ENCODE measurements around the gene PHLDA2.
"Not testable (repeated sequence)": the region's sequence is repeated elsewhere in the genome, so short reads cannot be mapped to it uniquely, and the experiment has no call there.

PHLDA2 gene

DNA sequence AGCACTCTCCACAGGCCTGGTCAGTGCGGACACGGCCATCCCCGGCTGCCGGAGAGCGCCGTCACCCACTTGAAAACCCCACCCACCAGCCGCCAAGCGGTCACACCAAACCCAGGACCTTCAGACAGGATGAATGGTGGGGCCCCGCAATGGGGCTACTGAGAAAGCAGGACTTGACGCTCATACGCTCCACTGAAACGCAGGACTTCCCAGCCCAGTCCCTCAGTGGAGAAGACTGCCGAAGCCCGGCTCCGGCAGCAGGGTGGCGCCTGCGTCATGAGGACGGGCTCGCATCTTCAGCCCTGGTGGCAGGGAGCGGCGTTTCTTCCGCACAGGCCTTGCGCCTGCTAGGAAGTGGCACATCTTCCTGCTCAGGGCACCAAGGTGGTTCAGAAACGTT is 15.3 kb upstream of the PHLDA2 start:
- DNase-seq, result no peak

DNA sequence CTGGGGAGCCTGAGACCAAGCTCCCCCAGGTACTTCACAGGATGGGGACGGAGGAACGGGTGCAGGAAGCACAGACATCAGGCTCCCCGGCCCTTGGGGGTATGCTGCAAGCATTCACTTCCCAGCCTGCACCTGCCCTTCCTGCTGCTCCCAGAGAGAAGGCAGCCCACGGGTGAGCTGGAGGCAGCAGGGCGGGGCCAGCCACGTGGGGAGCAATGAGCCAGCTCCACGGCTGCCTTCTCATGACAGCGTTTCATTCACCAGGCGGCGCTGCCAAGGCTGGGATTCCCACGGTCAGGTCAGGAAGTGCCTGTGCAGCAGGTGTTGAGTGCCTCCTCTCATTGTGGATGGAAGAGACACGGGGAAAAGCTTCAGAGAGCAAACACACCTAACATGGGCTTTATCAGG is 14.5 kb upstream of the PHLDA2 start:
- no peak for DNase-seq

DNA sequence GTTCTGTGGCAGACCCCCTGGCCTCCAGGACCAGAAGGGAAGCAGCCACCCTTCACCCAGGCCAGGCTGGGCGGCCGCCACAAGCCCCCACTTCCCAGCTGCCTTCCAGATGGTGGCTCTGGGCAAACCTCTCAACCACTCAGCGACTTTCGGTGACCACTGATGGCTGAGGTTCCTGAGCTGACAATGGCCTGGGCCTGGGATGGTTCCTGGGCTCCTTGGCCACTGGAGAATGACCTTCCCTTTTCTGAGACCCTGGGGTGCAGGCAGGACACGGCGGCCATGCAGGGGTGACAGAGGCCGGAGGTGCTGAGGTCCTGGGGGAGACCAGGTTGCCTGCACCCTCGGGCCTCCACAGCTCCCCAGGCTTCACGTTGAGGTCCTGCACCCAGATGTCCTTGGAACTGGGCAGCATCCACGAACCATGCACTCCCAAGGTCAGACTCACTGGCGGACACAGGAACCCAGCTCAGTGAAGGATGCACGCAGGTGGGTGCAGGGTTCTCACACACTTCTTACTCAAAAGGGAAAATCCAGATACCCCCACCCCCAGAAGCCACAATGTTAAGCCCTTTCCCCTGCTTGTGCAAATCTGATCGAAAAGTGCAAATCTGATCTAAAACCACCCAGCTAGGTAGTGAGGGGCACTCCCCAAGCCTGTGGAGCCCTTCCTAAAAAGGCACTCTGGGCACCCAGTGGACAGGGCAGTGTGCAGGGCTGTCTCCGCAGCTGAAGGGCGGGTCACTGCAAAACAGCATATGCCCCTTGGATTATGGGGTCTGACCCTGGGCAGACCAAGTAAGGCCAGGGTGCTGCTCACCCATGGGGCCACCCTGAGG is 13.9 kb upstream of the PHLDA2 start:
- DNase-seq, result no peak

DNA sequence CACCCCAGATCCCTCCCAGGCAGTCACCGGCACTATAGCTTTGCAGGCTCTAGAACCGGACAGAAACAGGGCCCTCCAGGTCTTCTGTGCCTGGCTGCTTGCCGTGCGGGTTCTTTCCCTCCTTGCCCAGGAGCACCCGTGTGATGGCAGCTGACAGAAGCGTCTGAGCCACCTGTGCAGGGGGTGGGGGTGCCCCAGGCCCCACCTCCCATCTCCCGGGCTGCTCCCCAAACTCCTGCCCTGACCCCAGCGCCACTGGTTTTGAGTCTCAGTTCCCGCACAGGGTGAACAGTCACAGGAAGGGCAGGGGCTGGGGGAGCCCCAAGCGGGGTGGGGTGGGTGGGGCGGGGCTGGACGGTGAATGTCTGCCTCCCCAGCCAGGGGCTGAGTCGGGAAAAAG is 13.2 kb upstream of the PHLDA2 start:
- no peak for DNase-seq

DNA sequence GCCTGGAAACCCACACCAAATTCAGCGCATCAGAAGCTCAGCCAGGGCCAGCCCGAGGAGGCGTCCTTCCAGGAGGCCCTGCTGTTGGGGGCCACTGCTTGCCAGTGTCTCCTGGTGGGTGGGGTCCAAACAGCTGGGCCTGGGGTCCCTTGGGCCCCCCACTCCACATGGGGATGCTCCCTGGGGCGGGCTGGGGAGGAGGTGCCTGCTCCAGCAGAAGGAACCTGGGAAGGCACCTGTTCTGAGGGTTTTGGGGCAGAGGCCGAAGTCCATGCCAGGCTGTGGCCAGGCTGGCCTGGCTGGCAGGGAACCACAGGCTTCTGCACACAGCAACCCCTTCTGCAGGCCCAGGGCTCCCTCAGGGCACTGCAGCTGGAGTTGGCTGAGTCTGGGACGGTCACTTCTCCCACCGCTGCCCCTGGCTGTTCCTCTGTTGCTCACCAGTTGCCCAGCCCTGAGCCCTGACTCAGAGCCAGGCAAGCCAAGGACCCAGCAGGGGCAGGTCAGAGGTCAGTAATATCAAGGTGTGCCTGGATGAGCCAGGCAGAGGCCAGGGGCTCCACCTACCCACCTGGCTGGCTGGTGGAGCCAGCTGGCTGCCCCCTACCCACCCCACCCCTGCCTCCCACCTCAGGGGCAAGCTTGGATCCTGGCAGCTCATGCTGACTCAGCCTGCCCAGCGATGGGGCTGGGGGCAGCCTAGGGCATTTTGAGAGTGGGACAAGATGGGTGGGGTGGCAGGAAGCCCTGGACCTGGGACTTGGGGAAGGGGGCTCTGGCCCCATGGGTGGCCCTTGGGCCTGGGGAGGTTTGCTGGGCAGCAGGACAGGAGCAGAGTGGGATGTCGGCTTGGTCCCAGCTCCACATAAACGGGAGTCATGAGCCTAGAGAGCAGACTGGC is 12.0 kb upstream of the PHLDA2 start:
- DNase-seq, result no peak

DNA sequence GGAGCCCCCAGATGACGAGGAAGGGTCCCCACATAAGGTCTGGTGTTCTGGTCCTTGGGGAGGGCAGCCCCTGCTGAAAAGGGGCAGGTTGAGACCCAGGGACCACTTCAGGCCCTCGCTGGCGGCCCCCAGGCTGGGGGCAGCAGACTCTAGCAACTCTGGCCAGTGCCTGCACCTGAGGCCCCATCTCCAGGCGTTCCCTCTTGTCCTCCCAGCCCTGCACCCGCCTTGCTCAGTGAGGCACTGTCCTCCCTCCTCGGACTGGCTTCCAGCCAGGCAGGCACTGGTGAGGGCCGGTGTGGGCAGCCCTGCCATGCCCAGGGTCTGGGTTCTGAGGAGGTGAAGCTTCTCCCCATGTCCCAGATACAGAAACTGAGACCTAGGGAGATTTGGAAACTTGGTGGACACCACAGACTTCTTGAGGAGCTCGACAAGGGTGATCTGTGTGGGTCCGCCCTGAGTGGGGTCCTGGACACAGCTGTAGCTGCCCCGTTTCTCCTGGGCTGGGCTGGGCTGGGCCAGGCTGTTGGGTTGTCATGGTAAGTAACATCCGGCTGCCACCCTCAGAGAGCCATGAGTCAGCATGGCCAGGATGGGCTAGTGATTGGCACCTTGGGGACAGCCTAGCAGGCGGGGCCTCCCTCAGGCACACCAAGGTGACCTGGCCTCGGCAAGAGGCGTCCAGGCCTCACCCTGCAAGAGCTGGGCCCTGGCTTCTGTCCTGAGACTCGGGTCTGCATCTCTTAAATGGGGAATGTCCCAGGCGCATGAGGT is 11.1 kb upstream of the PHLDA2 start:
- DNase-seq, result peak; percentile 59

DNA sequence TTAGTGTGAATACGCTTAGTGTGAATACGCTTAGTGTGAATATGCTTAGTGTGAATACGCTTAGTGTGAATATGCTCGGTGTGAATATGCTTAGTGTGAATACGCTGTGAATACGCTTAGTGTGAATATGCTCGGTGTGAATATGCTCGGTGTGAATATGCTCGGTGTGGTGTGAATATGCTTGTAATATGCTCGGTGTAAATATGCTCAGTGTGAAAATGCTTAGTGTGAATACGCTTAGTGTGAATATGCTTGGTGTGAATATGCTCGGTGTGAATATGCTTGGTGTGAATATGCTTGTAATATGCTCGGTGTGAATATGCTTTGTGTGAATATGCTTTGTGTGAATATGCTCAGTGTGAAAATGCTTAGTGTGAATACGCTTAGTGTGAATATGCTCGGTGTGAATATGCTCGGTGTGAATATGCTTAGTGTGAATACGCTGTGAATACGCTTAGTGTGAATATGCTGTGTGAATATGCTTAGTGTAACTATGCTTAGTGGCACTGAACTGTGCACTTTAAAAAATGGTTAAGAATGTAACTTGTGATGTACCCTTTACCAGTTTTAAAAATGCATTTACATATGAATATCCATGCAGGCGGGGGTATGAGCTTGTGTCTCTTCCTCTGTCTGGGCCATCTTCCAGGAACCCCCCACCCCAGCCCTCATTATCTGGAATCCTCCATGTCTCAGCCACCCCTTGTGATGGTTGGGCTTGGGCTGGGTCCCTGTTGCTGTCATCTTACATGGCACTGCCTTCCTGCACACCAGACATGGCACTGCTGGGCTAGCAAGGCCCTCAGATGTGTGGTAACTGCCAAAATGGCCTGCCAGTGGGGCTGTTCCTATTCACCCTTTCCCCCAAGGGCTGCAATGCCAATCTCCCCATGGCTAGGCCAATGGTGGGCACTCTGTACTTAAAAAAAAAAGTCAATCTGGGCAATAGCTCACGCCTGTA is 9.5 kb upstream of the PHLDA2 start:
- DNase-seq, result not testable (repeated sequence)

DNA sequence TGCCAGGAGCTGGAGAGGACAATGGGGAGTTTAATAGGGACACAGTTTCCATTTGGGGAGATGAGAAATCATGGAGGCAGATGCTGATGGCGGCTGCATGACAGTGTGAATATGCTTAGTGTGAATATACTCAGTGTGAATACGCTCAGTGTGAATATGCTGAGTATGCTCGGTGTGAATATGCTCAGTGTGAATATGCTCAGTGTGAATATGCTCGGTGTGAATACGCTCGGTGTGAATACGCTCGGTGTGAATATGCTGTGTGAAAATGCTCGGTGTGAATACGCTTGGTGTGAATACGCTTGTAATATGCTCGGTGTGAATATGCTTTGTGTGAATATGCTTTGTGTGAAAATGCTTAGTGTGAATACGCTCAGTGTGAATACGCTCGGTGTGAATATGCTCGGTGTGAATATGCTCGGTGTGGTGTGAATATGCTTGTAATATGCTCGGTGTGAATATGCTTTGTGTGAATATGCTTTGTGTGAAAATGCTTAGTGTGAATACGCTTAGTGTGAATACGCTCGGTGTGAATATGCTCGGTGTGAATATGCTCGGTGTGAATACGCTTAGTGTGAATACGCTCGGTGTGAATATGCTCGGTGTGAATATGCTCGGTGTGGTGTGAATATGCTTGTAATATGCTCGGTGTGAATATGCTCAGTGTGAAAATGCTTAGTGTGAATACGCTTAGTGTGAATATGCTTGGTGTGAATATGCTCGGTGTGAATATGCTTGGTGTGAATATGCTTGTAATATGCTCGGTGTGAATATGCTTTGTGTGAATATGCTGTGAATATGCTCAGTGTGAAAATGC is 8.6 kb upstream of the PHLDA2 start:
- not testable (repeated sequence) for DNase-seq

DNA sequence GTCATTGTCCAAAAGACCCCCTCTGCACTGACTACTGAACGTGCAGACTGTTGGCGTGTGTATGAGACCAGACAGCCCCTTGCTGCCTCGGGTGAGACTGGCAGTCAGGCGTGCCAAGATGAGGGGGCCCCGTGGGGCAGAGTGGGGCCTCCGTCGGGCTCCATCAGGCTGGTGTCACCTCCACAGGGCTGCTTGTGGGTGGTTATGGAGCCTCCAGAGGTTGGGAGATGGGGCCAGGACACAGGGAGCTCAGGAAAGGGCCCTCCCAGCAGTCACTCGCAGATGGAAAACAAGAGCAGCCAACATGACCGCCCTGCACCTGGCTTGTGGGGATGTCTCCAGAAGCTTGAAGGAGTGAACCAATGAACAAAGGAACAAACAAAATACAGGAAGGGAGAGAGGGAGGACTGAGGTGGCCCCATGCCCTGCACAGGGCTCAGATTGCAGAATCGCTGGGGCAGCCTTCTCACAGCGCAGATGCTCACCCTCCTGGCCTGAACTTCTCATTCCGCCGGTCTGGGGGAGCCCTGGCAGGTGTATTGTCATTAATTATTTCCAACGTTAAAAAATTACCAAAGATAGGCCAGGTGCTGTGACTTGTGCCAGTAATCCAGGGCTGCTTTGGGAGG is 5.5 kb upstream of the PHLDA2 start:
- no peak for DNase-seq

DNA sequence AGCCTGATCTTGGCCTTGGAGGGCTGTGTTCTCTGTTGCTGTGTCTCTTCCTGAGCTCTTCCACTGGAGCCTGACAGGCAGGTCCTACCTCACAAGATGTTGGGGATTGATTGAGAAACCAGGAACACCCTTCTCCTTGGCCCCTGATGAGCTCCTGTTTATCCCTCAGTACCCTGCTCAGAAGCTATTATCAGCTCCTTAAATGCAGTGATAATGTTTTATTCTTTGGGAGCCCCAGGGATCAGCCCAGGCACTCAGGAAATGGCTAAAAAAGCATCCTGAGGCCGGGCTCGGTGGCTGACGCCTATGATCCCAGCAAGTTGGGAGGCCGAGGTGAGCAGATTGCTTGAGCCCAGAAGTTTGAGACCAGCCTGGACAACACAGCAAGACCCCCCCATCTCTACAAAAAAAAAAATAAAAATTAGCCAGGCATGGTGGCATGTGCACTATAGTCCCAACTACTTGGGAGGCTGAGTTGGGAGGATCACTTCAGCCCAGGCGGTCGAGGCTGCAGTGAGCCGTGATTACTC is 4.9 kb upstream of the PHLDA2 start:
- DNase-seq, result no peak

DNA sequence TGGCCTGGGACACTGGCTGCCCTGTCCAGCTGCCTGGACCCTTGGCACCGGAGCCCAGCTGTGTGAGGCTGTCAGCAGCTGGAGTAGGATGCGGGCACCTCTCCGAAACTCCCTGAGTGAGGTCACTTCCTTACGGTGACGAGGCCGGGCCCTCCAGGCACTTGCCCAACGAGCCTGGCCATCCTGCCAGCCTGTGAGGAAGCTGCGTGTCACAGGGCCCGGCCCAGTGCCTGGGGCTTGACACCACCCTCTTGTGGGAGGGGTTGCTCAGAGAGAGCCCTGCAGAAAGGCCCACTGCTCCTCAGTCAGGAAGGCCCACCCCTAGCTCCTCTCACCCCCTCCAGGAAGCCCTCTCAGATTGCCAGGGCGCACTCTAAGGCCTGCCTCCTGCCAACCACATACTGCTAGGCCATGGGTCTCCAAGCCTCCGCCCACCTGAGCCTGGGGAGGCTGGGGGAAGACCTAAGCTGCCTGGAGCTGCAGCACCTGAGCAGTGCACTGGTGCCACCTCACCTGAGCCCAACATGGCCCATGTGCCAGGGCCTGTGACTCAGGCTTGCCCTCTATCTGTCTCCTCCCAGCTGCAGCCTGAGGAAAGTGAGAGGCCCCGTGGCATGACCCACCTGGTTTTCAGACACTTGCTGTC is 4.3 kb upstream of the PHLDA2 start:
- peak; percentile 84 for DNase-seq

DNA sequence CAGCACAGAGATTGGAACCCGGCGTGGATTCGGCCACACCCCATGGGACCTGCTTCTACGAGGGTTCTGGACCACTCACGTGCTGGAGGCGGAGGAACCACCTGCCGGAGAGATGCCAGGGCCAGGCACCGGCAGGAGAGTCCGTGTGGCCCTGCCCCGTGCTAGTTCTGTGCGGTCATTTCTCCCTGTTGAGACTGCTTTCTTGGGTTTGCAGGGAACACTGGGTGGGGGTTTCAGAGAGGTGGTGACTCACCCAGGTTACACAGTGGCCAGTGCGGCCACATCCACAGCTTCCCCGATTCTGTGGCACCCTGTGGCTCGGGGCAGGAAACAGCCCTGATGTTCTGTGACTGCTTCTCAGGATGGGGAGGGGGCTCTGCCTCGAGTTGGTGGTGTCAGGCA is 3.6 kb upstream of the PHLDA2 start:
- peak; percentile 25 for DNase-seq

DNA sequence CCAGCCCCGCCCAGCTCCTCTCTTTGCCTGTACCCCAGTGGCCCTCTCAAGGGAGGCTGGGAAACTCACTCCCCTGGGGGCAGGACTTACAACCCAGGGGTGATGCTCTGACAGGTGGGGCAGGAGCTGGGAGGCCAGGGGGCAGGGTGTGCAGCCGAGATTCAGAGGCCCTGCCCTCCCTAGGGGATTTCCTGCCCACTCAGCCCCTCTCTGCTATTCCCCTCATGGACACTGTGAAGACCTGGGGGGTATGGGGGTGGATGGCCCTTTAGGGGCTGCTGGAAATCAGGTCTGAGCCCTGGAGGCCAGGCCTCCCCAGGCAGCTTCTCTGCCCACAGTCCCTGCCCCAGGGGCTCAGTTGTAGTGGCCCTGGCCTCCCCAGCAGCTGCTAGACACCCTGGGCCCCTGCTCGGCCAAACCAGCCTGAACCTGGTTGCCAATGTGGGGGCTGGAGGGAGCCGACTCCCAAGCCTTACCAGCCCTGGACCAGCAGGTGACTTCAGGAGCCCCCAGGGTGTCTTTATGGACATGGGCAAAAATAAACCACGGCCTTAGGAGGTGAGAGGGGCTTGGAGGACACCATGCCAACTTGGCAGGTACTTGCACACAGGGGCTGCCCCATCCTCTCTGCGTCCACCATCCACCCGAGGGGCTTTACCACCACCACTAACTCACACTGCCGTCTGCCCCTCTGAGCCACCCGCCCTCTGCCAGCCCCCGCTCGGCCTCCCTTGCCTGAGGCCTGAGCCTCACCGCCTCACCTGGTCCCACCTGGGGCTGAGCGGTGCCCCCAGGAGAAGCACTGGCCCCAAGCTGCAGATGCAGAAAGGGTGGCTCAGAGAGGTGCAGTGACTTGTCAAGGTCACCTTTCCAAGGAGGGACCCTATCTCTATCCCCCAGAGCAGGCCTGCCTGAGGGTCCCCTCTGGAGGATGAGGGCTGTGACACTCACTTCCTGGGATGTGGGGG is 2.8 kb upstream of the PHLDA2 start:
- no peak for DNase-seq

DNA sequence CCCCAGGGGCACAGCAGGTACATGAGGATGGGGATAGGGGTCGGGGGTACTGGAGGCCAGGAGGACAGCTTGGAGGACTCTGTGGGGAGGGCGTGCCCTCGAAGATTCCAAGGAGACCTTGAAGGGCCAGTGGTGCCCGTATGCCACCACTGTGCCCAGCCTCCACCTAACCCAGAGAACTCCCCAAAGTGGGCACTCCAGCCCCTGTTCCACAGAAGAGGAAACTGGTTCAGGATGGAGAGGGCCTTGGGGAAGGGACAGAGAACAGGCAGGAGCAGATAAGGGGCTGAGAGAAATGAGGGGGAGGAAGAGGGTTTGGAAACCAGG is 2.2 kb upstream of the PHLDA2 start:
- DNase-seq, result no peak

DNA sequence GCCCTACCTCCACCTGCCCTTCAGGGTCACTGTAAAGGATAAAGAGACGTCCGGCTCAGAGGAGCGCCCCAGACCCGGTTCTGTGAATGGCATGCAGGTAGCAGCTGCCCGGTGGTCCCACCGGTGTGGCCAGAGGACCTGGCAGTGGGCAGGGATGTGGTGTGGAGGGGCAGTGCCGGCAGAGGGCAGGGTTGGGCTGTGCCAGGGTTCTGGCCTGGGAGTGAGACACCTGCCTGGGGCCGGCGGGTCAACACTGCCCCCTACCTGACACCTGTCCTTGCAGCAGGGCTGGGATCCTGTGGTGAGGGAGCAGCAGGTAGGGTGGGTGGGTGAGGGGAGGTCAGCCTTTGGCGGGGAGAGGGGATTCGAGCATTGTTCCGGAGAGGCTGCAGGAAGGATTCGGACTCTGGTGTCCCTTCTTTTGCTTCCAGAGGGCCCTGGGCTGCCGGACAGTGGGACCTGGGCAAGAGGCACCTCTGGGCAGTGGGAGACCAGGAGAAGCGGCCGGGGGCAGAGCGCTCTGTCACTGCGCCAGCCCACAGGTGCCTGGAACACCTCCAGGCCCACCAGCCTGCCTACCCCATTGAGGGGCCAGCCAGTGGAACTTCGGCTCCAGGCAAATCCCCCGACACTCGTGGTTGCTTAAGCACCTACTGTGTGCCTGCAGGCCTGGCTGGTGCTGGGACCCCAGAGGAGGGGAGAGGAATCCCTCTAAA is 1.6 kb upstream of the PHLDA2 start:
- DNase-seq, result peak; percentile 64

DNA sequence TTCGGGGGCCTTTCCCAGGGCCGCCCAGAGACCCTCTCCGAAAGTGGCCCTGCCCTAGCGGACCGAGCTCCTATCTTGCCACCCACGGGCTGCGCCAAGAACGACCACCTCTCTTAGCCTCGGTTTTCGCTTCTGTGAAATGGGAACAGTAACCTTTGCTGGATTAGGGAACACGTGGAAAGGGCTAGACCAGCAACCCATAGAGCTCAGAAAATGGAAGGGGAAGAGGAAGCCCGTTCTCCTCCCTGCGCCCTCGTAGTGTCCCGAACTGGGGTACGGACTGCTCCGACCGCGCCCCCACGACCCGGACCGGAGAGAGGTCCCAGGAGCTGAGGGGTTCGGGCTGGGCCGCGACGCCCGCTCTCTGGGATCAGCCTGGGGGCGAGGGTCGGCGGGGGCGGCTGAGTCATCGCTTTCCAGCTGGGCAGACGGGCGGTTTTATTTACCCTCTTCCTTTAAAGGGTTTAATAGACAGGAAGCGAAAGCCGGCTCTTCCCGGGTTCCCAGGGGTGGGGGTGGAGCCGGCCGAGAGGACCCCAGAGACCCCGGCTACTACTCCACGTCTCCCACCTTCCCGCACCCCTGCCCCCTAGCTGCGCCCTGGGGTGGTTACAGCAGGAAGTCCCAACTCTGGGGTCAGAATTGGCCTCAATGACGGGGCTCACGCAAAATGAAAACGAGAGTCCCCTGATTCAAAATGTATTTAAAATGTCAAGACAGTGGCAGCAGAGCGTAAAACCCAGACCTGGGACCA is 907 bp upstream of the PHLDA2 start:
- DNase-seq, result peak; percentile 56

DNA sequence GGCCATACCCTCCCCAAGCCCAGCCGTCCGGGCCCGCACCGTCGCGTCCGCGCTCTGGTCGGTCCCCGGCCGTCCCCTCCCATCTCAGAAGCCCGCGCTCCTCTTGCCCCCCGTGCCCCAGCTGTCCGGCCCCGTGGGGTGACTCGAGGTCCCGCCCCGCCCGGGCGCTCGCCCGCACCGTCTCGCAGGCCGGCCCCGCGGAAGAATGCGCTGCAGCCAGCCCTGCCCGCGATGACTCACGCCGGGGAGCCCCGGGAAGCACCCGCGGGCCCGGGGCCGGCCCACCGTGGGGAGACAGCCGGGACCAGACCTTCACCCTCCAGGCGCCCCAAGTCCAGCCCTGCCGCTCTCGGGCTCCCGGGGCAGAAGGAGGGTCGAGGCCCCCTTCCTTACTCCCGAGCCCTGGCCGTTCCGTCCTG is 320 bp upstream of the PHLDA2 start:
- peak; percentile 44 for DNase-seq

Data from activated CD4-positive, alpha-beta T cell treated with anti-CD3 and anti-CD28 coated beads, Interleukin-2, amount 50 U/mL, for 16 hours (primary cell).